Suppressor macrophage treated with lipopolysaccharide for 4 hours (primary cell): ENCODE data around the gene DUSP7.
A peak's percentile ranks its signal among the peaks of the same experiment; 100 is the strongest.

ENCODE experiments used
- DNase-seq: peaks from one replicate; pipeline ENCODE4 v3.0.0-alpha.2; 2020

The DUSP7 gene, protein sequence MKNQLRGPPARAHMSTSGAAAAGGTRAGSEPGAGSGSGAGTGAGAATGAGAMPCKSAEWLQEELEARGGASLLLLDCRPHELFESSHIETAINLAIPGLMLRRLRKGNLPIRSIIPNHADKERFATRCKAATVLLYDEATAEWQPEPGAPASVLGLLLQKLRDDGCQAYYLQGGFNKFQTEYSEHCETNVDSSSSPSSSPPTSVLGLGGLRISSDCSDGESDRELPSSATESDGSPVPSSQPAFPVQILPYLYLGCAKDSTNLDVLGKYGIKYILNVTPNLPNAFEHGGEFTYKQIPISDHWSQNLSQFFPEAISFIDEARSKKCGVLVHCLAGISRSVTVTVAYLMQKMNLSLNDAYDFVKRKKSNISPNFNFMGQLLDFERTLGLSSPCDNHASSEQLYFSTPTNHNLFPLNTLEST

DNA sequence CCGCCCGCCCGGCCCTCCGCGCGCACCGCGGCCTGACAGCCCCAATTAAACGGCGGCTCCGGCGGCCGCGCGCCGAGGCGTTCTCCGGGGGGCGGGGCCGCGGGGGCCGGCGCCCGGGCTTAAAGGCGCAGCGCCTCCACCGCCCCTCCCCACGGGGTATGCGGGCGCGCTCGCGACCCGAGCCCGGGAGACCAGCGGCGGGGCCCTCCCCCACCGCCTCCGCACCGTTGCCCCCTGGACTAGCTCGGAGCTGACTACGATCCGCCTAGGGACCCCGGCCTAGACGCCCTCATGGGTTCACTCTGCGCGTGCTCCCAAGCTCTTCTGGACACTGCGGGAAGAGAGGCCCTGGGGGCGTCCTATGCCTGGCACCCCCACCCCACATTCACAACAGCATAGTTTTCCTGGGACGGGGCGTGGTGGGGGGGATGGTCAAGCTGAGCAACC, at the start of gene DUSP7:
TSS of gene DUSP7 (minus strand) at position 51 of the 447 bp plus-strand sequence. CDS start 205 bp downstream, outside the sequence.
- DNase-seq: peak; percentile 78

DNA sequence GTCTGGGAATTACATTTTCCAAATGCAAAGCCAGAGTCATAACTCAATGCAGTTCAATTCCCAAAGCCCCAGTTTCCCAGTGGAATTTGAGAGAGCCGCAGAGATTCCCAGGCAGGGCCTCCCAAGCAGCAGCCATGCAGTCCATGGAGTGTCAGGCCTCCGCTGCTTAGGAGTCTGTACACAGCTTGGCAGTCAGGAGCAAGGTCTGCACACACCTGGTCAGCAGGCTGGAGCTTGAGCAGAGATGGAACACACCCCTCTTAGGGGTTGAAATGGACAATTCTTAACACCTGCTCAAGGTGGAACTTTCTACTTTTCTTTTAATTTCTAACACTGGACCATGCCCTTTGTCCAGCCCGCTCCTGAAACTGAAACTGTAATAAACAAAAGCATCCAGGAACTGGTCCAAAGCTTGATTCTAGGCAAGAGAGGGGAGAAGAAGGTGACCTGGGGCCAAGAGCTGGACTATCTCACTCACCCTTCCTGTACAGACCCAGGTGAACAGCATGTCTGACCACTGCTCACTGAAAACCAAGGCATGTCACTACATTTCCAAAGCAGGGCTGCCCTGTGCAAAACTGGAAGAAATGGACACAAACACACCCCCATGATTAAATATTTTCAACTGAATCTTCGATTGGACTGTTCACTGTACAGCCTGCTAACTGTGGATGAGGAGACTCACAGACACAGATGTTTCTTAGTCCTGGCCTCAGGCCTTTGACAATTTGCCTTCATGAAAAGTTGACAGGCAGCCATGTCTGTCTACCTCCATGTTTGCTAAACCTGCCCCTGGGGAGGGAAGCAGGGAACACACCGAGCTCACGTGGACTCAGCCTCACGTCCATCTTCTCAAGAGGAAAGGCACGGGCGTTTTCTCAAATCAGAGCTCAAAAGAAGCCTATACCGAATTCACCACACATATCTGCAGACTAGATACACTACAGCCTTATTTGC, 48.6 kb upstream of the DUSP7 start:
- DNase-seq: no peak

DNA sequence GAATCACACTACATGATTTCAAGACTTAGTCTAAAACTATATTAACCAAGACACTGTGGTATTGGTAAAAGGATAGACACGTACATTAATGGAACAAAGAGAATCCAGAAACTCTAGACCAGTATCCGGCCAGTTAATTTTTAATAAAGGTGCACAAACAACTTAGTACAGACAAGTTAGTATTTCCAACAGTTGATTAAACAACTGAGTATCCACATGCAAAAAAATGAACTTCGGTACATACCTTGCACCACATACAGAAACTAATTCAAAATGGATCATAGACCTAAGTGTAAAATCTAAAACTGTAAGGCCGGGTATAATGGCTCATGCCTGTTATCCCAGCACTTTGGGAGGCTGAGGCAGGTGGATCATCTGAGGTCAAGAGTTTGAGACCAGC, 46.6 kb upstream of the DUSP7 start:
- DNase-seq: no peak

DNA sequence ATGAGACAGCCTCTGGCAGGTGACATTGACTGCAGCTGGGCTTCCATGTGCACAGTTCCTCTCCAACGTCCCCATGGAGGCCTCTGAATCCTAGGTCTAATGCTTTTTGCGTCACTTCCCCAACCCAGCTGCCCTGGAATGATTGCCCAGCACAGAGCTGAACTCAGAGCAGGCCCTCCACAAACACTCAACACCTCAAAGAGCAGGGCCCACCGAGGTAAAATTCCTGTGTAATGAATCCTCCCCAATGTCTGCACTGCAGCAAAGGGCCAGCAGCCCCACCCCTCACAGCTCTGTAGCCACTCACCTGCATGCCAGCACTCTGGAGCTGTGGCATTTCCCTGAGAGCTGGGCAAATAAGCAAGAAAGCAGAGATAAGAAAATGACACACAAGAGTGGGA, 42.6 kb upstream of the DUSP7 start:
- DNase-seq: no peak

DNA sequence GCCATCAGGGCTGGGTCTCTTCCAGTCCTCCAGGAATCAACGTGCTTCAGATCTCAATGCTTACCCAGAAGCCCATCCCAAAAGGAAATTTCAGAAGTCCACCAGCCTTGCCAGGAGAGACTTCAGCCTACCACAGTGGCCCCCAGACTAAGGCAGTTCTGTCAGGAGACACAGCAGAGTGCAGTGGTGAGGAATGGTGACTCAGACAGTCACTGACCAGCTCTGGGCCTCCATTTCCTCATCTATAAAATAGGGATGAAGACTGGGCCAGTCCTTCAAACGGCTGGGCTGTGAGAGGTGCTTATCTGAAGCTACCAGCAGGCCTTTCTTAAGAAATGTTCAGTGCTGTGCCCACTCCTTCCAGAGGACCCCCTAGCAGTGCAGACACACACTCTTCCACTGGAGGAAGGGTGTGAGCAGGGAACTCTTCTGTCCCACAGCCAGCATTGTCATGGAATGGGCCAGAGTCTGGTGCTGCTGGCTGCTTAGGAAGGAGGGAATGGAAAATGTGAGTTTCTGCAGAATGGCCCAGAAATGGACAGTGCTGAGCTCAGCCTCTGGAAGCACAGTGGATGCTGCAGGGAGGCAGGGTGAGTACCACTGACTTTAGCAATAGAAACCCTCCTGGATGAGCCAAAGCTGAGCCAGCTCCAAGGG, 41.6 kb upstream of the DUSP7 start:
- DNase-seq: no peak

DNA sequence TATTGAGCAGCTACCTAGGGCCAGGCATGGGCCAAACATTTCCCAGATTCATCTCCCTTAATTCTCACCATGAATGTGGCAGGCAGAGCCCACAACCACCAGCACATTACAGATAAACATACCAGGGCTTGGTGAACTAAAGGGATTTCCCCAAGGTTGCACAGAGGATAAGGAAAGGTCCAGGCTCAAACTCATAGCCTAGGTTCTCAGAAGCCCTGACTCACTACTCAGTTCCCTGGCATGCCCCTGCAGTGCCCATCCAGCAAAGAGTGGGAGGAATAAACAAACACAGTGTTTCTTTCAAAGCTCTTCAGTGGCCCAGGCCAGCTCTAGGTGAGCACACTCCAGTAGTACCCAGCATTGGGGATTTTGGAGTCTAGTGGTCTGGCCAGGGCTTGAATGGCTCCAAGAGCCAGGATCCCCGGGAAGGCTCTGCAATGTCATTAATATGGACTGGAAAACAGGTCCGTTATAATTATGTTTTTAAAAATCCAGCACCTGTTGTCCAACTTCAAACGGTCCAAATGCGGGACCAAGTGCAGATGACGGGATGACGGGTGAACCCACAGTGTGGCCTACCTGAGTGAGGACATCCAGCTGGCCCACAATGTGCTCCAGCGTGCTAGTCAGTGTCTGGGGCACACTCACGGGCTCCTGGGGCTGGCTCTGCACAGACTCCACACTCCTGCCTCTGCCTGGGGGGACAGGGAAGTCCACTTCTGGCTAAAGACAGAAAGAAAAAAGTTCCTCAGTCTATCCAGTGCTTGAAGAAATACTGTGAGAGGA, 39.8 kb upstream of the DUSP7 start:
- no peak for DNase-seq

DNA sequence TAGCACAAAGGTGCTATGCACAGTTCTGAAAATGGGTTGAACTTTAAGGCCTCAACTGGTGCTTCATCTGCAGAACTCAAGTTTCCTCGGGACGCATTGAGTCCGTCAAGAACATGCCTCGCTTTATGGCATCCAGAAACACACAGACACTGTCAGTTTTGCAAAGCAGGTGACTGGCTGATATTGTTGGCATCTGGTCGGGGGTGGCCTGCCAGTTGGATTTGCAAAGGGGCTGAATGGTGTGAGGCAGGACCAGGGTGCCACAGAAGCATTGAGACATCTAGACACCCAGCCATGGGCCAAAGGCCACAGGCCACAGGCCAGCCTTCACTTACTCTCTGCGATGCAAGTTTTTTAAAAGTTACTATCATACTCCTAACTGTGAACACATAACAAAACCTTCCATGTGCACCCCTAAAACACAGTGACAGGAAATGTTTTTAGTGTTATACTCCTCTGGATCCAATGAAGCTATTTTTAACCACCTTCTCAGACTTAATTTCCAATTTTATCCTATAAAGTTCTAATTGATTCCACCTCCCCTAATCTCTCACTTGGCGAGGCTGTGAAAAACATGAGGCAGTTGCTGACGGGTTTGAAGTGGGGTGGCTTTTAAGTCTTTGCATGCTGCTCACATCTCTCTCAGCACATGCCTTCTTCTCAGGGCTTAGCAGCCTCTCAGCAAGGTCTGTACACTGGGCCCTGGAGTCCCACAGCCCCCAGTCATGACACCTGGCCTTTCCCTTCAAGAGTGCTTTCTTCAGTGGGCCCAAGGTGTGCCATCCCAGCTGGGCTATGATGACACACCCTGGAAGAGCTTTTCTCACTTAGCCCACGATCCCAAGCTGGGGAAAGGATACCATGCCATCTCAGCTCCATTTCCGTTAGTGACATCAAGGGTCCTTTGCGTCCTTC, 38.5 kb upstream of the DUSP7 start:
- DNase-seq: no peak

DNA sequence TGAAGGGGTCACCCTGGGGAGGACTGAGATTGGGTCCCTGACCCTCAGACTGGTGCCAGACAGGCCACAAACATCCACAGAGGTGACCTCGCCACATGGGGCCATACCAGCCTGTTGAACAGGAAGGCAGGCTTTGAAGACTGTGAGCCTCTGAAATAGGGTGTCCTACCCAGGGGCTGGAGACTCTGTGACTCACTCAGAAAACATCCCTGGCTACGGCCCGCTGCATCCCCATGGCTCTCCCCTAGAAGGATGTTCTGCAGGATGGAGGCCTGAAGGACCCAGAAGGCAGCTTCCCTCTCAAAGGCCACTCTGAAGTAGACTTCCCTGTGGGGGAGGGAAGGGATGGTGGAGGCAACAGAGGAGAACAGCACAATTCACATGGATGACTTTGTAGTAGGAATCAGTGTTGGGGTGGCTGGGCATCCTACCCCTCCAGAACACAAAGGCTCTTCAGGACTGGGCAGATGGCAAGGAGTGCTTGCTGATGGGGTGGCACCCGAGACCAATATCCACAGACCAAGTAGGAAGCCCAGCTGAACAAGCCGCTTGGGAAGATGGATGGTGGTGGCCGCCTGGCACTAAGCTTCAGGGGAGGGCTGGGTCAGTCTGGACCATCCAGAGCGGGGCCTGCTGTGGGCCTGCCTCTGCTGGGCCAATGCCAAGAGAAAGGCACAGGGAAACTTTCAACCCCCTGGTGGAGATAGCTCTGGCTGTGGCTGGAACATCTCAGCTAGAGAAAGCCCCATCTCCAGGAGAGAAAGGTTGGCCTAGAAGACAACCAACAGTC, 37.6 kb upstream of the DUSP7 start:
- DNase-seq: no peak

DNA sequence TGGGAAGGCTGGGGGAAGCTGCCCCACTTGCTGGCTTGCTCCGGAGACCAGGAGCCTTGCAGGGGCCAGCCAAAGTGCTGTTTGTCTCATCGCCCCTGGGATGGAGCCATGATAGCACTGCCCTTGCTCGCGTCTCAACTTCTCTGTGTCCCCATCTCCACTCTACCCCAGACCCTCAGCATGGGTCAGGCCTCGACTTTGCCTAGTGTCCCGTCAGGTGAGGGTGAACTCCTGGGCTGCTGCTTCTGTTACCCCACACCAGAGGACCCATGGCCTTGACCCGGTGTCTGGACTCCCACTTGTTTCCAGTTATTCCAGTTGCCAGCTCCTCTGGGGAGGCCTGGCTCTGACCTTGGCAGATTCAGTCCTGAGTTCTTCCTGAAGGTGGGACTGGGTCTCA, 36.5 kb upstream of the DUSP7 start:
- no peak for DNase-seq

DNA sequence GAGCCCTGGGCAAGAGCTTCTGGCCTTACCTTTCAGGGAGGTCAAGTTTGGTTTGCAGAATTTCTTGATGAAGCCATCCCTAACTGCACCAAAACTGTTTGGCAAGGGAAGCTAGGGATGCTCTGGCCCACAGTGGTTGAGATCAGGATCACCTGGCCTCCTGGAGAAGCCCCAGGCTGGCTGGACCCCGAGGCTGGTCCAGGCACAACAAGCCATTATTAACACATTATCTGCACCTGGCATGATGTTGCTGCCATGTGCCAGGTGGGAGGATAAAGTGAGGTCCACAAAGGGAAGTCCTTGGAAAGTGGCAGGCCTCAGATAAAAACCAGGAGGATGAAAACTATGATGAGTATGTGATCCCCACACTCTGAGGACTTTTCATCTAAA, 35.9 kb upstream of the DUSP7 start:
- no peak for DNase-seq

DNA sequence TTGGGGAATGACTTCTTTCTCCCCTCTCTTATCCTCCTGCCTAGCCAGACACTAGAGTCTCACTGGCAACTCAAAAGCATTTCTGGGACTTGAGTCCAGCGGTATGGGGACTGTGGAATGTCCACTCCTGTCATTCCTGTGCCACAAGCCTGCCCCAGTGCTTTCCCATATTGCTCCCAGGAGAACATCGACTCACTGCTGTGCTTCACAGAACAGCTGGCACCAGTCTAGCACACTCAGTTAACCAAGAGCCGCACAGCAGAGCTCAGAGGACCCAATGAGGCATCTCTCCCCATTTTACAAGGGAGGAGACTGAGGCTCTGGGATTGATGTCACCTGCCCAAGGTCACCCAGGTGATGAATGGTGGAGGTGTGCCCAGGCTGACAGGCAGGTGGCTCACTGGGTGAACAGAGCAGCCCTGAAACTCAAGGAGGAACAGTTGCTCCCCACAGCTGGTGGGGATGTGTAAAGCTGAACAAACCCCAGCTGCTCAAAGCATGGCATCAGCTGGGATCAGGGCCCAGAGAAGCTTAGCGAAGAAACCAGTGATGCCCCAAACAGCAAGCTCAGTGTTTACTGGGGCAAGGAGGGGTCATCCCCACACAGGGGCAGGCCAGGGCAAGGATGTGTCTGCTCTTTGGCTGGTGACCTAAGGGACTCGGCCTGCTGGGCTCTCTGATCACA, 35.4 kb upstream of the DUSP7 start:
- no peak for DNase-seq

DNA sequence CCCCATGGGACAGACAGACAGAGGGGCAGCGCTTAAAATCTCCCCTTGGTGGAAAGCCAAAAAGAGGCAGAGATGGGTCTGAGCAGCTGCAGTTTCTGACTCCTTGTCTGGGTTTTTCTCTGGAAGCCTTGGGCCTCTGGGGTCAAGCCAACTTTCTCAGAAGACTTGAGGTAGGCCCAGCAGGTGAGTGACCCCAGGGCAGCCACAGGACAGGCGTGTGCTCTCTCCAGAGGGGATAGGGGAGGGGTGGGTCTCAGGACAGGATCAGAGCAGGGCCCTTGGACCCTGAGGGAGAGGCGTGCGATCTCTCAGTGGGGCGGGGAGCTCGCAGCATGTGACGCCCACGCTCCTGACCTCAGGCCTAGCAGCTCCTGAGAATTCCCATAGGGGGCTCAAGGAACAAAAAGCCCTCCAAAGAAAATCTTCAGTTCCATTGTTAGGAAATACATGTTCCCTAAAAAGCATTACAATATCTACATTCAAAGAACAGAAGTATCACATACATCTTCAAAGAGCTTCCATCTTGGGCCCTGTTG, 34.6 kb upstream of the DUSP7 start:
- DNase-seq: no peak

DNA sequence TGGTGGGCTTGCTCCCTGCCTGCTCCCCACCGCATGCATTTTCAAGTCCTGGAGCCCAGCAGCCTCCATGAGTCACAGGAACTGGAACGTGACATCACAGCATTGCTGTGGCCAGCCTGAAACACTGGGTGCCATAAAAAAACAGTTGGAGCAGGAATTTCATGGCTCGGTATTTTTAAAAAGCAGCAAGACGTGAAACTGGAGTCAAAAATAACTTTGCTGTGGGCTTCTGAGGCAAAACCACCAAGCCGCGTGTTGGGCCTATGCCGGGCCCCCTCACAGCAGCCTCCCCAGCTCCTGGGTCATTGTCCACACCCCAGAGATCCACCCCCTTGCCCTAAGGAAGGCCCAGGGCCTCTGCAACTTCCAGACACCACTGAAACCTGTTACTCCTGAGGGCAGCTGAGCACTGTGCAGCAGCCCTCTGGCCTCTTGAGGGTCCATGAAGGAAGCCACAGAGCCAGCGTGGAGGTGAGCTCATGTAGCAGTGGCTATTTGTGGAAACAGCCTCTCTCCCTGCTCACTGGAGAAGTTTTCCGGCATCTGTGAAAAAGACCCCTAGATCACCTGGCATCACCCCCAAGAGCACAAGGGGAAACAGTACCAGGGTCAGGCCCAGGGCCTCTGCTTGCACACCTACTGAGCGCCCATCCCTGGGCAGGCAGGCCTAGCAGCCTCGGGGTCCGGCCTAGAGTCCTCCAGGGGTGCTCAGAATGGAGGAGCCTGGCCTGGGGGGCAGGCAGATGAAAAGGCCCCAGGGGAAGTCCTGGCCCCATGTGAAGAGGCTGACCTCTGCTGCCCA, 34.0 kb upstream of the DUSP7 start:
- DNase-seq: peak; percentile 48

DNA sequence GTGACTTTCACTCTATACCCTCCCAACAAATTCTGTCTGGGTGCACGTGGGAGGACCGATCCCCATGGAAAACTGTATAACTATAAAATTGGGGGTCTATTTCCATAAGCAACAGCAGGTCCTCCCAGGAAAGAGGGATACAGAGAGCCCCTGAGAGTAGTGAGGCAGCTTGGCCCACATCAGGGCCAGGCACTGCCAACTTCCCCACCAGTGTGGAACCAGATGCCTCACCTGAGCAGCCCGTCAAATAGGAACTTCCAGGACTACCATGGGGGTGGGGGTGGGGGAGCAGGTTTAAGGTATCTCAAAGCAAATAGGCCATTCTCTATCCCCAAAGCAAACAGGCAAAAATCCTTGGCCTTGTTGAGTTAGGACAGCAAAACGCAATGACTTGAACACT, 33.3 kb upstream of the DUSP7 start:
- no peak for DNase-seq

DNA sequence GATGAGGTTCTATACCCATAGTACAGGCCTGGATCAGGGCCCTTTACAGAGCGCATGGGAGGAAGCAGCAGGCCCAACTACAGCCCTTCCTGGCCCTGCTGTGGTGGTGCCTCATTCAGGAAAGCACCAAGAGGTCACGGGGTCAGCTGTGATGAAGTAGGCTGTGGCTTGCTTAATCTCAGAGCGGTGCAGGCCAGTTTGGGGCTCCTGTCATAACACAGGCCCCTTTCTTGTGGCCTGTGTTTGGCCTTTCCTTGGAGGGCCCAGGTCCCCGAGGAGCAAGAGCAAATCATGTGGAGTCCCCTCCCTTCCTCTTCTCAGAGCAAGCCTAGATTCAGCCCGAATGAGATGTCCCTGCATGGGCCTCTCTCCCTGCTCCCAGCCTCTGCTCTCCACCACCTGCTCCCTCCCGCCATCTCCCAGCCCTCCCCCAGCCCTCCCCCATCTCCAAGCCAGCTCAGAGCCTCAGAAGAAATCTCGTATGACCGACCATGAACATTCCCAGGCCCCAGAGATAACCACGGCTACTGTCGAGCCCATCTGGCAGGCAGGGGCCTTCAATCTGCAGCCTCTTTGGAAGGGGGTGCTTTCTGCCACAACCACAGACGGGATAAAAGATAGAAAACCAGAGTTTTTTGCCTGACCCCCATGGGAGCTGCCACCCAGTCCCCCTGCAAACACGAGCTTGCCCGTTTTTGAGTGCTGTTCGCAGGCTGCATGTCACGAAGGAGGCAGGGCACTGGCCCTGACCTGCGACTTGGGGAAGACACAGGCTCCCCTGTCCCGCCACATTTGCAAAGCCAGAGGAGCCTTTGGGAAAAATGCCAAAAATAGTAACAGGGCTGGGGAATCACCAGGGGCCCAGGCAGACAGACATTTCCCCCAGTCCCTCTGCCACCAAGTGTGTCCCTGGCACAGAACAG, 32.3 kb upstream of the DUSP7 start:
- peak; percentile 83 for DNase-seq

DNA sequence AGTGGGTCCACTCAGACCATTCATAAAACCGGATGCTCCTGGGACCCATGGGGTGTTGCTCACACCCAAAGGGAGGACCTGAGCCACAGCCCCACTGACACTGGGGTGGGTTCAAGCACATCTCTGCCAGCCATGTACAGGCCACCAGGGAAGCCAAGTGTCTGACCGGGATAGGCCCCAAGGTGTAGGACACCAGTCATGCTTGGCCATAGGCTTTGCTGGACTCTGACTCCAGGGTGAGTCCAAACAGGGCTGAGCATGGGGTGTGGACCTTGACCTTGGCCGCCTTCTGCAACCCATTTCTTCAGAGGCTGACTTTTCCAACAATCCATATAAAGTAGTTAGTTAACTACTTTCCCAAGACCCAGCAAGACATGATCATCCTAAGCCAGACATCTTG, 31.4 kb upstream of the DUSP7 start:
- no peak for DNase-seq

DNA sequence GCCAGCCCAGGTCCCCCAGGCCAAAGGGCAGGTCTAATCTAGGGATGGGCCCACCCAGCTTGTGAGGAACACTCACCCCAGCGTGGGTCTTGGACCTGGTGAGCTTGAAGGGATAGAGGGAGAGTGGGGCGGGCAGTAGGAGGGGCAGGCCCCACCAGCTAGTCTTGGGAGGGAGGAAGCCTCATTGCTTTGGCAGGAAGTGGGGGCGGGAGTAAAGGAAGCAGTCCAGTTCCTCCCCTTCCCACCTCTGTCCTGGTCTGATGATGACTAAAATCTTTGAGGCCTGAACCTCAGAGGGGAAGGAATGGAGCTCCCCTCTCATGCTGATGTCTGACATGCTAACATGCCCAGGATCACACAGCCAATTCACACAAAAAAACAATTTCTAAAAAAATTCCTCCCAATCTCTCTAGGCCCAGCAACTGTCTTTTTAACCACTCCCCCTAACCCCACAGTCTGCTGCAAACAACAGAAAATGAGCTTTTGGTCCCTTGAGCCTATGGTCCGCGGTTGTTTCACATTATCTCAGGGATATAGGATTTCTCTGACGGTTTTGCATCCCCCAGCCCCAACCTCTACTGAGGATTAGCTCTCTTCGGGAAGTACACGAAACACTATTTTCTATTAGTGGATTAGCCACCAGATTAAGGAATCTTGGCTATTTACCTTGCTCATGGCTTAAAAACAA, 30.7 kb upstream of the DUSP7 start:
- DNase-seq: peak; percentile 53
